NCI-H524 treated with DMSO at 0.1 percent for 48 hours (cell line): ENCODE results near the gene OR51L1.
"Not testable (repeated sequence)": the region's sequence is repeated elsewhere in the genome, so short reads cannot be mapped to it uniquely, and the experiment has no call there.

Source experiments
- DNase-seq: peaks from one replicate; lab custom pipeline; 2025; lab: John Stamatoyannopoulos, UW

OR51L1 gene, protein sequence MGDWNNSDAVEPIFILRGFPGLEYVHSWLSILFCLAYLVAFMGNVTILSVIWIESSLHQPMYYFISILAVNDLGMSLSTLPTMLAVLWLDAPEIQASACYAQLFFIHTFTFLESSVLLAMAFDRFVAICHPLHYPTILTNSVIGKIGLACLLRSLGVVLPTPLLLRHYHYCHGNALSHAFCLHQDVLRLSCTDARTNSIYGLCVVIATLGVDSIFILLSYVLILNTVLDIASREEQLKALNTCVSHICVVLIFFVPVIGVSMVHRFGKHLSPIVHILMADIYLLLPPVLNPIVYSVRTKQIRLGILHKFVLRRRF

DNA sequence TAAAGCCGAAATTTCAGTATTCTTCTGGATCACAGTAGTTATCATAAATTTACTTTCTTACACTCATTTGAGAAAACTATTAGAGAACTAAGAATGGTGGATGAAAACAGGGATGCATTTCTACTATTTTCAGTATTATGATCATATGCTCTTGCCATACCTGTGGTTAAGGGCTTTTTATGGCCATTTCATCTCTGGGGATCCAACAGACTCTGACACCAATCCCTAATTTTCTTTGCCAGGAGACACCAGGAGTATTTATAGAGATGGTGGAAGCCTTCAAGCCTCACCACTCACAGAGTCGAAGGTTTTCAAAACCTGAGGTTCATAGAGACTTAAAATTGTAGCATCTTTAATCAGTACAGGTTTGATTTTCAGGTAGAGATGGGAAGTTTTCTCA, at the start of gene OR51L1:
OR51L1 (plus strand) TSS at position 301 of the 400 bp plus-strand sequence. CDS start 4,132 bp downstream, outside the sequence.
- no peak for DNase-seq

DNA sequence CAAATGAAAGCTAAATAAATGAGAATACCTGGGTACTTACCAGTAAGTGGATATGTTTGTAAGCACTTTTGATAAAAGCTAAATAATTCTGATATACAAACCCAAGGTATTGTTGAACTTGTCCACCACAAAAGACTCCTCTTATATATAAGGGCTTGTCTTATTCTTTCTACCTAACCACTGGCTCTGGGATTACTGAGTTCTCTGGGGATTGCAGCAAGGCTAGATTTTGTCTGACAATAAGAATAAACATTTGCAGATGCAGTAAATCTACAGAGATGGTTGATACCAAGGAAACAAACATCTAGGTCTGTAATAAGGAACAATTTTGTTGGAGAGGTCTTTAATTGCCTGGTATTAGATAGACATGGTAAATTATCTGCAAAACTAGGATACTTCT, 47.1 kb upstream of the OR51L1 start, which contains the start of gene OR51A4:
OR51A4 (minus strand) TSS at position 101 of the 400 bp plus-strand sequence. CDS start 505 bp downstream, outside the sequence.
- no peak for DNase-seq

DNA sequence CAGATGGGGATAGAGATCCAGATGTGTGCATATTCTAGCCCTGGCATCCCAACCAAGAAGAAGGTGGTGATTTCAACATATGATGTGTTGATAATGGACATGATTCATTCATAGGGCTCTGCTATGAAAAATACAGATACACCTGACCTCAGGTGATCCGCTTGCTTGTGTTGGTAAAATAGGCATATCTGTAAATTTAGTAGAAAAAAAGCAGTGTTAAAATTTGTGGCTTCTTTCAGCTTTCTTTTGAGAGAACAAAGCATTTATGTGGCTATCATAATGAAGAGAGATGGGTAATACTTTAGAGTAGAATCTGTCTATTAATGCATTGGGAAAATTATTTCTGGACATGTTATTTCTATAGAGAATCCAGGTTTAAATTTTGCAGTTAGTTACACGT, 39.0 kb upstream of the OR51L1 start, which contains the start of gene OR51A2:
OR51A2 (minus strand) TSS at position 101 of the 400 bp plus-strand sequence; CDS start at position 101, 0 bp downstream.
- DNase-seq: not testable (repeated sequence)

DNA sequence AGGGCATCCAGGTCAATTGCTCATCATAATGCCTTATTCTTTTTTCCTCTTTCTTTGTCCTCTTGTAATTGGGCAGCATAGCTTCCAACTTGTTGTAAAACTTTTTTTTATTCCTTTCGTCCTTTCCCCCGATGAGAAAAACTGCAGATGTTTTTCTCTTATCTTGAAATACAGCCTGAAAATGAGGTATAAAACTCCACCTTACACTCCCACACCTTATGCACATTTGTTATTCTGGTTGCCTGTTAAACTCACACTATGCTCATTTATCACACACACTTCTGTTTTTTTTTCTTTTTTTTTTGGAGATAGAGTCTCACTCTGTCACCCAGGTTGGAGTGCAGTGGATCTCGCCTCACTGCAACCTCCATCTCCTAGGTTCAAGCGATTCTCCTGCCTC, 37.3 kb upstream of the OR51L1 start:
- DNase-seq: no peak

DNA sequence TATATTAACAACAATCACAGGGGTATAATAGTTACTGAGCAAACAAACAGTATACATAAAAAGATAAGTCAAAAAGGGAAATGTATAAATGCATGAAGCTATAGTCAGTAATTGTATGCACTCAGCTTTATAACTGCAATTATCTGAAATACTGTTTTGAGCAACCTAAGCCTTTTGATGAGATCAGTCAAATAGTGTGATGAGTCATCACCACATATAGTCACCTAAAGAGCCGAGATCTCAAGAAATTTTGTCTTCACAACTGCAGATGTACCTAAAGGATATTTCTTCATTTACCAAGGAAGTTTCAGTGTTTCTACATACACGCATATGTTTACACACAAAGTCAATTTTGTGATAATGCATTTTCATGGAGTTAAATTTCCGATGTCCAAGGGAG, 33.8 kb upstream of the OR51L1 start:
- no peak for DNase-seq

DNA sequence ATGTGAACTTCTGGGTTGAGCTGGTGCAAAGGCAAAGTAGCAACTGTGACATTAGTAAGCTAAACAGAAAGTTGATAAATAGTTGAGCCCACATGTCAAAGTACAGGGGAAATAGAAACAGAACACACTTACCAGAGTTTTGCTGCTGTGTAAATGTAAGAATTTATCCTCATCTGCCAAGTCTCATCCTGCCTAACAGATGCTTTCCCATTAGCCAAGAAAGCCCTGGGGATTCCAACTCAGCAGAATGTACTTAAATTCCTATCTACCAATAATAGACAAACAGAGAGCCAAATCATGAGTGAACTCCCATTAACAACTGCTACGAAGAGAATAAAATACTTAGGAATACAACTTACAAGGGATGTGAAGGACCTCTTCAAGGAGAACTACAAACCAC, 31.8 kb upstream of the OR51L1 start:
- DNase-seq: no peak

DNA sequence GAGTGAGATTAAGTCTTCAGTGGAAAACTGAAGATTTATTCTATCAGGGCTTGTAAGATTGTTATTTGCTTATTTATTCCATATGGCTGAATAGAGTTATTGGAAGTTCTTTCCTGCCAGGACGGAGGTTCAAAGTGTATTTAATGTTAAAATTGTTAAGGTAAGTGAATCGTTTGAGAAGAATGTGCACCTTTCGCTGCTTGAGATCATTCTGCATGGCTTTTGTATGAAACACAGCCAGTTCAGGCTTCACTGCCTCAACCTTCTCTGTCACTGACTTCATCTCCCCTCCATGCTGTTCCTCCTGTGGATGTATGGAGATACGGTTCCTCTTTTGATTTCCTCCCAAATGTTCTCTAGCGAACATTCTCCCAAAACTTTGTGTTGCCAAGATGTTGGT, 19.2 kb upstream of the OR51L1 start:
- no peak for DNase-seq

DNA sequence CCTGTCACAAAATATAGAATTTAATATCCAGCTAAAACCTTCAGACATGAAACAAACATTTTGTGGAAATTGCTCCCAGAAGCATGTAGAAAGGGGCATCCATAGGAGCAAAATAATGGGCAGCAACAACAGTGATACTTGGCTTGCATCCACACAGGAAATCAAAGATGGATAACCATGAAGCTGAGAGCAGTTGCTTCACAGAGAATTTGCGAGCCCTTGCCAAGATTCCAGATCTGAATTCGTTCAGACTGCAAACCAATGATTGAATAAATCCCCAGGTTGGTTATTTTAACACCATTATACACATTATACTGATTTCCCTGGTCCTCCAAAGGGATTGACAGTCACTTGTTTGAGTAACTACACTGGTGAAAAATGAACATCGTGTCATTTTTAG, 15.6 kb upstream of the OR51L1 start:
- no peak for DNase-seq

DNA sequence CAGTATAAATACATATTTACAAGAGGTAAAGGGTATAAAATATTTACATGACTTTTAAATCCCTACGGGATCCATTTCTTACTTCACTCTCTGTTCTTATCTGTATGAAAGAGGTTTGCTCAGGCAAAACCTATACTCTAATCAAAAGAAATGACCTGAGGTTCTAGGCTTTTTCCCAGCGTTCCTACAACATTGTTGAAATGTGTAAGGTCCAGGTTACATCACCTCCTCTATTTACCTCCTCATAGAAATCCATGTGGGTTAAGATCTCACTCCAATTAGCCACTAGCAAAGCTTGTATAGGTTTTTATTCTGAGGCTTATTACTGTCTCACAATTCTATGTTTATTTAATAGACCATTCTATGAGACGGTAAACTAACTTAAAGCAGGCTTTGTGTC, 12.0 kb upstream of the OR51L1 start:
- no peak for DNase-seq

DNA sequence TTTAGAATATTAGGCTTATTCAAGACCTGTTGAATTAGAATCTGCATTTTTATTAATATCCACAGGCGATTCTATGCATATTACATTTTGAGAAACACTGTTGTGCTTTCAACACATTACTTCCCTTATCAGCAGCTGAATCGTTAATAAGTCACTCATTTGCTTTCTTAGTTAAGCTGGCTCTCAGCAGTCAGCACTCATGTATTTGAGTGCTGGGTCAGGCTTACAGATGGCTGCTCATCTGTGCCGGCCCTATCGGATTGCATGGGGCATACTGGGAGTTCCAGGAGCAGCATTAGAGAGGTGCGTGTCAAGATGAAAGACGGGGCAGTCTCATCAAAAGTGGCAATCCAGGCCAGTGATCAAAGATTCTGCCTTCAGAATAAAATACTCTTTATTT, 10.8 kb upstream of the OR51L1 start:
- DNase-seq: peak; percentile 68

DNA sequence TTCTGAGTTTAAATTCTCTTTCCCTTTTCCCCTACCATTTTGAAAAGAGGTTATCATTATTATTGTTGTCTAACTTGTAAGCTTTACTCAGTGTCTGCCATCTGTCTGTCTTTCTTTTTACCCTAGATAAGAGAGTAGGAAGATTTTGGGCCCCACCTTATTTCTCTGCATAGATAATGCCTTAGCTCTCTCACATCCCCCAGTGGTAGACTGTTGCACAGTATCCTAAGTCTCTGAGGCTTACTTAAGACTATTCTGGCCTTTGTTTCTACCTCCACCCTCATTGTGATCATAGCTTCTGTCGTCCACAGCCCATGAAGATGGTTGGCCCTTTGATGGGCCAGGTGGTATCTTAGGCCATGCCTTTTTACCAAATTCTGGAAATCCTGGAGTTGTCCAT, 3.6 kb upstream of the OR51L1 start:
- DNase-seq: peak; percentile 13

DNA sequence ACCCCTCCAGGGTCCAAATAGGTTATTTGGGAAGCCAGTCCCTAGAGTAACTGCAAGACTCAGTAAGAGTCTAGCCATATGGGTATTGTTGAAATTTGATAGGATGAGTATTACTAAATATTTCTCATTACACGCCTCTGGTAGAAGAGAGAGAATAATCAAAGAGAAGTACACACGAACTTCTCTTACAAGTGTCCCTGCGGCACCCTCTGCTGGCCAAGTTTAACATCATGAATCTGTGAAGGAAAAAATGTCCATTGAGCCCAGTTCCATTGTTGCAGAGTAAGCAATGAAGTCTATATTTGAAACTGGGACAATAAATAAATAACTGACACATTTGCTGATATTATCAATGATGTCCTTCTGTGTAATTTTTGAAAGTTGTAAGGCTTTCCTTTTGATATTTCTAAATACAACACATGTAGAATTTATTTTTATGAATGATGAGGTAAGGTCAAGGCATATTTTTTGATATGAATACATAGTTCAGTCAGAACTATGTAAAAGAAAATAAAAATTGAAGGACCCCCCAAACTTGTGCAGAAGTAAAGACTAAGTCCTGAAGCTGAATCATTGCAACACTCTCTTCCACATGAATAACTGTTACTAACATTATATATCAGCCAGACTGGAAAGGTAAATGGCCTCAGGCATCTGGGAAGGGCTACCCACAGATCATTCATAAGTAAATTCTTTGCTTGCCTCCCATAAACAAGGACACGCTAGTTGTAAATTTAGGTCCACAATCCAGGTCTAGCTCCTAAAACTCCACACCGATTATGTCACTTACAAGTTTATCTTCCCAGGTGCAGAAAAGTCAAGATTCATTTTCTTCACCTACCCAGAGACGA, 10.0 kb downstream of the OR51L1 start:
- DNase-seq: peak; percentile 85

DNA sequence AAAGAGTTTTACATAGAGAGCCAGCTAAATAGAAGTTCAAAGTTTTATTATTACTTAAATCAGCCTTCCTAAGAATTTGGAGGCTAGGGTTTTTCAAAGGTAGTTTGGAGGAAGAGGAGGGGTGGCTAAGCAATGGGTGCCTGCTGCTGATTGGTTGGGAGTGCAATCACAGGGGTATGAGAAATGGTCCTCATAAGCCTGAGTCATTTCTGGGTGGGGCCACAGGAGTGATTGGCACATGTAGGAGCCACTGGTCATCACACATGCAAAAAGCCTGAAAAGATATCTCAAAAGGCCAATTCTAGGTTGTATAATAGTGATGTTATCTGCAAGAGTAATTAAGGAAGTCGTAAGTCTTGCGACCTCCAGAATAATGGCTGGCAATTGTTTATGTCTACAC, 12.9 kb downstream of the OR51L1 start:
- no peak for DNase-seq

DNA sequence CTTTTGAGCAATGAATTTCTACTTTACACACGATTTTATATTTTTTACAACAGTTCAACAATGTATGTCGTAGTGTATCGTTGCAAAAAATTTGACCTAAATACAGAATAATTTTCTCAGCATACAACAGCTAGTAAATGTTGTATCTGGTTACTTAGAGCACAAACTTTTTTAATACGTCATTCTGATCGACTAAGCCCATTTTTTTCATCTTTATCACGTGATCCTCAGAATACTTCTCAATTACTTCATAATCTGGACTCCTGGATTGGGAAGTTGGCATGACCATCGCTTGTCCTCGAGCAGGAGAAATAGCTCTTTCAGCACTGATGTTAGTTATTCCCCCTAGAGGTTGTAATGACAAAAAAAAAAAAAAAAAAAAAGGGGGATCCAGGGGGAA, 16.6 kb downstream of the OR51L1 start:
- DNase-seq: no peak

DNA sequence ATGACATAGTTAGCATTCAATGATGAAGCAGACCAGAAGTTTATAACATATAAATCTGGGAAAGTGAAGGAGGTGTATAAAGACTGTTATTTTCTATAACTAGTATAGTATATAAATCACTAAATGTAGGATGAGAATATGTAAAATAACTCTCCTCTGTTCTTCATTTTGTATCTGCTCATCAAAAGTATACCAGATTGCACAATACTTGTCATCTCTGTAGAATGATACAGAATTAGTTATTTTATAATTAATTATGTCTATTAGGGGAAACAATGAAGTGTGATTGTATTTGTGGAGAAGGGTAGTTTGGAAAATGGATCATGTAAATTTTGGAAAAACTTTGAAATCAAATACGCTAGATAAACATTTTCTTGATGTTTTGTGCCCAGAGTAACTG, 18.4 kb downstream of the OR51L1 start:
- DNase-seq: no peak

DNA sequence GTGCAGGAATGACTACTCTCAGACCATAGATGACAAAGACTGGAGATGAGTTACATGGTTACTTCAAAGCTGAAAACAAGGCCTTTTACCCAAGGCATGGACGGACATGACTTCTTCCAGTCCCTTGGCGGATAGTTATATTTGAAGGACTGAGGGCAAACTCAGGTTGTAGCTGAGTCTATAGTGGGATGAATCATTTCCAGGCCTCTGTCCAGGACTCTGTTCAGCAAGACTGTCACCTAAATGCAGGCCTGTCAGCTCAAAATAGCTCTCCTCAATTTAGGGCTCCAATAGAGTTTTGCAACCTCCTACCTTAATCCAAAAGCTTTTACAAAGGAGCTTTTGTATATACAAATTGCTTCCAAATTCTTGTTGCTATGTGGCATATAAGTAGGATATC, 27.3 kb downstream of the OR51L1 start:
- no peak for DNase-seq

DNA sequence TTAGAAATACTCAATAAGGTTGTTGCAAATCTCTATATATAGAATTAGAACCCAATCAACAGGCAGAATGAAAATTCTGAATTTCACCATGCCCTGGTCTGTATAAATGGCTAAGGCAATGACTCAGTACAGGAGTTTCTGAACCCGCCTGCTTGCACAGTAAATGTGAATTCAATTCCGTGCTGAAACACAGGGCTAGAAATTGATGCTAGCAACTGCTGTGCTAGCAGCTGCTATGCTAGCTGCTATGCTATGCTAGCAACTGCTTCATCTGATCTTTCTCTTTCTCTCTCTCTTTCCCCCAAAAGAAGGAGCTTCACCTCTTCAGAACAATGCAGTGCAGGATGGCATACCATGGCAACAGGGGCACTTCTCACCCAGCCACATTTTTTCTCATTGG, 42.0 kb downstream of the OR51L1 start:
- DNase-seq: no peak

DNA sequence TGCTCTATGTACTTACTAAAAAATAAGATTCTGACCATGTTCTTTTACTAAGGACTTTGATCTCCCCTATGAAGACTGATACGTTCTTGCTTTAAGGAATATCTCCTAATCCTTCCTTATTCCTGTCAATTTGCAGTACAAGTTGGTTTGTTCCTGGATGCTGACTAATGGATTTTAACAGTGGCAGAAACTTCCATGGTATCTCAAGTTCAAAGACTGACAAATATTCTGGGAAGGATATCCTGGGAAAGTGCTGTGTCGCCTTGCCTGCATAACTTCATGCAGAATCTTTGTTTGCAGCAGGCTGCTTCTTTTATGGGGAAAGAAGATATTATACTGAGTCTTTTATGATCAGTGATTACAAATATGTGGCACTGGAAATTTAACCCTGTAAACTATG, 43.3 kb downstream of the OR51L1 start:
- no peak for DNase-seq

DNA sequence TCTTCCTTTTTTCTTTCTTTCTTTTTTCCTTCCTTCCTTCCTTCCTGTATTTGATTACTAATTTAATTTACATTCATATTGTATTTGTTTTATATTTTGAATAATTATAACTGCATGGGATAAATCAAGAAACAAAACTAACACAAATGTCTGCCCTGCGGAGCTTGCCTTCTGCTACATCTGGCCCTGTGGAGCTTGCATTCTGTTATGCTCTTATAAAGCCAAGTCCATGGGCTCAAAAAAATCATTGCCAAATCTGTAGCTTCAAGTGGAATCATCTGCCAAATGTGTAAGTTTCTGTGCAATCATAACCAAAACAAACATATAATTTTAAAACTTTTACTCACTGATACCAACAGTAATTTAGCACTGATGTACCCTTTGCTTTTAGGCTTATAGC, 43.7 kb downstream of the OR51L1 start:
- no peak for DNase-seq

DNA sequence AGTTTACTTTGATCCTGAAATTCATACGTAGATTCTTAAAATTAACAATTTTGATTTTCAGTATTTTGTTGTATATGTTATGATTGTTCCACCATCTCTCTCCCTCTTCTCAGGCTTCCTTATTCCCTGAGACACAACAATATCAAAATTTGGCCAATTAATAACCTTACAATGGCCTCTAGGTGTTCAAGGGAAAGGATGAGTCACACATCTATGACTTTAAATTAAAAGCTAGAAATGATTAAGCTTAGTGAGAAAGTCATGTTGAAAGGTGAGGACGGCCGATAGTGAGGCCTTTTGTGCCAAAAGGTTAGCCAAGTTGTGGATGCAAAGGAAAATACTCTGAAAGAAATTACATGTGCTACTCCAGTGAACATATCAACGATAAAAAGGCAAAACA, 46.2 kb downstream of the OR51L1 start:
- no peak for DNase-seq

DNA sequence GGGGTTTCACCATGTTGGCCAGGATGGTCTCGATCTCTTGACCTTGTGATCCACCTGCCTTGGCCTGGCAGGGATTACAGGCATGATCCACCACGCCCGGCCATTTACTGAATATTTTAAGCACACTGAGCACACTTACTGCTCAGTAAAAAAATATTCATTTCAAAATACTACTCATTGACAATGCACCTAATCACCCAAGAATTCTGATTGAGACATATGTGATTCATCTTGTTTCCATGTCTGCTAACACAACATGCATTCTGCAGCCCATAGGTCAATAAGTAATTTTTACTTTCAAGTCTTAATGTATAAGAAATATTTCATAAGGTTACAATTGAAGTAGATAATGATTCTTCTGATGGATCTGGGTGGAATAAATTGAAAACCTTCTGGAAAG, 47.4 kb downstream of the OR51L1 start:
- no peak for DNase-seq

DNA sequence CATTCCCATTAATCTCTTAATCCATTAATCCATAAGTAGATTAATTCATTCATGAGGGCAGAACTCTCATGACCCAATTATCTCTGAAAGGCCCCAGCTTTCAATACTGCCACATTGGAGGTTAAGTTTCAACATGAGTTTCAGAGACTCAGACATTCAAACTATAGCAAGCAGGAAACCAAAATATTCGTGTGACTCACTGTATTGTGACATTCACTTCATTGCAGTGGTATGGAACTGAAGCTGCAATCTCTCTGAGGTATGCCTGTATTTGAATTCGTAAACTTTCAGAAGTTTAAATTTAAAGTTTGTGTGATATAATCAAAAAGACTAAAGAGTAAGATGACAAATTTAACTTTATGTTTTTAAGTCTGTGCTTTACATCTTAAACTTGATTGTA, 48.7 kb downstream of the OR51L1 start:
- peak; percentile 20 for DNase-seq

DNA sequence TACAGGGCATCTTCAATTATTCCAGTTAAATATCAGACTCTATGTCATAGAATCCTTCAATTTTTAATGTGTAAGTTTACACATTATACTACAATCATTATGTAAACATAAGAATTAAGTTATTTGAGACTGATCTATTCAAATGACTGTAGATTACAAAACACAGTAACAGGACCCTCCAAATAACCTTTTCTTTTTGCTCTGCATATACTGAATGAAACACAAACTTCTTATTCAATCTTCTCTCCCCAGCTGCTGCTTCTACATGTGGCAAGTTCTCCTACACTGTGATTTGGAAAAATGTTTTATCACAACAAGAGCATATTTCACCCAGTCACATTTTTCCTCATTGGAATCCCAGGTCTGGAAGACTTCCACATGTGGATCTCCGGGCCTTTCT, 51.6 kb downstream of the OR51L1 start, which contains the start of gene OR52J3:
OR52J3 (plus strand) TSS at position 301 of the 400 bp plus-strand sequence; CDS start at position 301, 0 bp downstream.
- no peak for DNase-seq
